ELR (cell line): ENCODE results near the gene ASF1B.
A peak's percentile ranks its signal among the peaks of the same experiment; 100 is the strongest.
"Not testable (repeated sequence)": the region's sequence is repeated elsewhere in the genome, so short reads cannot be mapped to it uniquely, and the experiment has no call there.

Experiments
- DNase-seq: peaks from one replicate; pipeline ENCODE4 v3.0.0-alpha.2; 2015; ENCODE audit warnings: low read depth

ASF1B gene

DNA sequence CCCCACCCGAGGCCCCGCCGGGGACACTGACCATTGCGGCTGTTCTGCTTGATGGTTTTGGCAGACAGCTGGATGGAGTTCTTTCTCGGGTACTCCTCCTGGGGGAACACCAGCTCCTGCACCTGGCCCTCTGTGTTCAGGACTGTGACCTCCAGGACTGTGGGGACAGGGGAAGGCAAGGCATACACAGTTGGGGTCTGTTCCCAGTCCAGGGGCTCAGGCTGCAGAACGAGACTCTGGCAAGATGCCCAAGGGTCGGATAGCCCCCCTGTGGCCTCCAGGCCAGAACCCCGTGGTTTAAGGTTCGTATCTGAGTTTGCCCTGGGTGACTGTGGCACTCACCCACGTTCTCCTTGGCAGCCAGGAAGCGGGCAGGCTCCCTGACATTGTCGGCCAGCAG lies 22.7 kb upstream of the ASF1B start:
- DNase-seq, result no peak

DNA sequence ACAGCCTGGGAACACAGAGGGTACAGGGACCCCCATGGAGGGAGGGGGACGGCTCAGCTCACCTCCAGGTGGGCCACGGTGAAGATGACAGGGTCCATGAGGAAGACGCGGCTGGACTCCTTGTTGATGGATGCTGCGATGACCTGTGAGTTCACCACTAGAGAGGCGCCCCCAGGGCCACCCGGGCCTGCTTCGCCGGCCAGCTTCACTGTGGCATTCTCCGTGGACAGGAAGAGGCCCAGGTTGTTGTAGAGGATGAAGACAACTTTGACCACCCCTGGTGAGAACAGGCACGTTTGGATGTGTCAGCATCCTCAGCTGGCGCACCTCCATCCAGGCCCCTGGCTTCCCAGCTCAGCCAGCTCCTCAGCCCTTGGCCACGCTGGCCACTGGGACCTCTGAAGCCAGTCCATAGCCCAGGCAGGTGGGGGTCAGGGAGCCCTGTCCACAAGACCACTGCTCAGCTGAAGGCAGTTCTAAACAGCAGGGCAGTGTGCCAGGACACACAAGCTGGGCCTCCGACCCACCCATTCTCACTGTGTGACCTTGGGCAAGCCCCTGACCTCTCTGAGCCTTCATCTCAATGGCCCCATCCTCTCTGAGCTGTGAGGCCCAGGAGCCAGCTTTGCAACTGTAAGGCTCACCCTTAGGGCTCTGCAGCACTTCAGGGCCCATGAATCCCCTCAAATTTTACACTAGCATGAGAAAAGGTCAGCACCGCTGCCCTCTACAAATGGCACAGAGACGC lies 22.1 kb upstream of the ASF1B start:
- DNase-seq, result no peak

DNA sequence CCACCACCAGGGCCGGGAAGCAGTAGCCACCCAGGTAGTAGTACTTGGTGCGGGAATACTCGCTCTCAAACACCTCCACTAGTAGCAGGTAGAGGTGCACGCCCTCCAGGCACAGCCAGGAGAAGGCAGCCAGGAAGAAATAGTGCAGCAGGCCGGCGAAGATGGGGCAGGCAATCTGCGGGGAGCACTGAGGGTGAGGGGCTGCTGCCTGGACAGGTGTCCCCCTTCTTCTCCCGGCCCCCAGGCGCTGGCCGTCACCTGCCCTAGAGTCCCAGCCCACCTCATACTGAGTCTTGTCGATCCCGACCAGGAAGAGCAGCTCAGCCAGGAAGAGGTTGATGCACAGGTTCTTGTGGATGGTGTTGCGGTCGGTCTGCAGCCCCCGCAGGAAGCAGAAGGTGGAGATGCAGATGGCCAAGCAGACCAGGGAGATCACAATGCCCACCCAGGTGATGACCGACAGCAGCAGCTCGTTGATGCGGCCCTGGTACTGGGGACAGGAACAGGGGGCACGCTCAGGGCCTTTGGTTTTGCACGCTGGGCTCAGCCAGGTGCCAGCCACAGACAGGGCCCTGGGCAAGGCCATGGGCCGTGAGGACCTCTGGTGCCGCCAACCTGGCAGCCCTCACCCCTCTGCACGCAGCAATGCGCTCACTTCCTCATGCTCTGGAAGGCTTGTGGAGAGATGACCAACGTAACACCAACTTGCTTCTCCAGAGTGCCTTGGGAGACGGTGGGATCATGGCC lies 20.8 kb upstream of the ASF1B start:
- no peak for DNase-seq

DNA sequence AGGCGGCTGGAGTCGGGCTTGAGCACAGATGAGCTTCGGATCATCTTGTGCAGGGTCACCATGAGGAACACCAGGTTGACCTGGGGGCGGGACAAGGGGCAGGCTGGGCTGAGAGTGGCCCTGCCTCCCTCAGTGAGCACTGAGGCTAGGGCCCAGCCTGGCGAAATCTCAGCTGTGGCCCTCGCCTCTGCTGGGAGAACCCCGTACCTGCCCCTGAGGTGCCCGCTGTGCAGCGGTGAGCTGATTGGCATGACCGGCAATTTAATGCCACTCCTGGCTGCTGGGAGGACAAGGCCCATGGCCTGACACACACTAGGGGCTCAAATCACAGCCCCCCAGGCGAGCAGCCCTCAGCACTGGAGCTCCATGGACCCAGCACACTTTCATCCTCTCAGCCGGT lies 19.7 kb upstream of the ASF1B start:
- no peak for DNase-seq

DNA sequence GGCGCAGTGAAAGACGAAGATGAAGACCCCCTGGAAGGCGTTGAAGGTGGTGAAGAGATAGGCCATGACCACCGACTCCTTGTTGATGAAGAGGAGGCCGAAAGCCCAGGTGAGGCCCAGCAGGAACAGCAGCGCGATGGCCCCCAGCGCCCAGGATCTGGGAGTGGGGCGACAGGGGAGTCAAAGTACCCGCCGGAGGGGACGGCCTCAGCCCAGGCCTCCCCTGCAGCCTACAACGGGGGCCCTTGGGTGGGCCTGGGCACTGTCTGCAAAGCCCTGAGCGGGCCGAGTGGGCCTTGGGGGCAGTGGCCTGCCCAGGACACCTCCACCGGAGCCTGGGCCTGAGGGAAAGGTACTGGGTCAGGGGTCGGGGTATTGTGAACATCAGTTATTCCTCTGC lies 19.0 kb upstream of the ASF1B start:
- DNase-seq, result no peak

DNA sequence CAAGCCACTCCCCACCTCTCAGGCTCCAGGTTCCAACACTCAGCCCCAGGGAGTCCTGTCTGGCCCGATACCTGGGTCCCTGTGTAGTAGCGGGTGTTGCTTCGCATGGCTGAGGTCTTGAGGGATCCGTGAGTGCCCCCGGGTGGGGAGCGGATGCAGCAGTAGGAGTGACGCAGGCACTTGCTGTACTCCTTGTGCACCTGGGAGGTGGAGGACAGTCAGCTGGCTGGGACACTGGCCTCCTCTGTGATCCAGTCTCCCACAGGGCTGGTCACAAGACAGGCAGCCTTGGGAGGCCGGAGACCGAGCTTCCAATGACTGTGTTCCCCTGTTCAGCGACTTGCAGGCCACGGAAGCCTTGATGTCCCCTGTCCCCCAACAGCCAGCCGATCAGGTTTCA lies 16.3 kb upstream of the ASF1B start:
- DNase-seq, result no peak

DNA sequence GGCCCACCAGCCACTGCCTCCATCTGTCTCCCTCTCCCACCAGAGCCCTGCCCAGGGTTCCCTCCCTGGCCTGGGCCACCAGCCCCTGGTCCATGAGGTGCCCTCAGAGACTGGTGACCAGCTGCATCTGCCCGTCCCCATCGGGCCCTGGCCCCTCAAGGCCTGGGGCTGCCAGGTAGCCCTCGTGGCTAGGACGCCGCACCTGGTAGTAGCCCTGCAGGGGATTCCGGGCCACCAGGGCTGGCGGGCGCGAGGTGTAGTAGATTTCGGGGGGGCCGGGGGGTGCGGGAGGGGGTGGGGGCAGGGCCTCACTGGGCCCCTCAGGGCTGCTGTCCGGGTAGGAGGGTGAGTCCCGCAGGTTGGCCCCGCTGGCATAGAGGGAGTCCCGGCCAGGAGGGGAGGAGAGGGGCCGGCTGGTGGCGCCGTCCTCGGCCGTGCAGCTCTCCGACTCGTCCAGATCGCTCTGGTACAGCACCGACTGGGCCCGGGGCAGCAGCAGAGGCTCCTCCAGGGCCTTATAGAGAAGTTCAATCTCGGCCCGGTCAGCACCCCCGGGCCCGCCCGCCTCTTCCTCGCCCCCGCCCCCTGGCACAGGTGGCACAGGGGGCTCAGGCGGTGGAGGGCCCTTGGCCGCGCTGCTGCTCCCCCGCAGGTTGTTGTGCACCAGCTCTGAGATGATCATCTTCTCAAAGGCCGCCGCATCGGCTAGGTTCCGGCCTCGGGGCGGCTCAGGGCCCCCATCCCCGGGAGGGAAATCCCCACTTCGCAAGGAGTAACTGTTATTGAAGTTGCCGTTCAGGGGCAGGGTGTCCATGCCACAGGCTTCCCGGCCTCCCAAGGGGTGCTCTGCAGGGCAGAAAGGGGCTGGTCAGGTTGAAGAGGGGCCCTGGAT lies 14.6 kb upstream of the ASF1B start:
- DNase-seq, result no peak

DNA sequence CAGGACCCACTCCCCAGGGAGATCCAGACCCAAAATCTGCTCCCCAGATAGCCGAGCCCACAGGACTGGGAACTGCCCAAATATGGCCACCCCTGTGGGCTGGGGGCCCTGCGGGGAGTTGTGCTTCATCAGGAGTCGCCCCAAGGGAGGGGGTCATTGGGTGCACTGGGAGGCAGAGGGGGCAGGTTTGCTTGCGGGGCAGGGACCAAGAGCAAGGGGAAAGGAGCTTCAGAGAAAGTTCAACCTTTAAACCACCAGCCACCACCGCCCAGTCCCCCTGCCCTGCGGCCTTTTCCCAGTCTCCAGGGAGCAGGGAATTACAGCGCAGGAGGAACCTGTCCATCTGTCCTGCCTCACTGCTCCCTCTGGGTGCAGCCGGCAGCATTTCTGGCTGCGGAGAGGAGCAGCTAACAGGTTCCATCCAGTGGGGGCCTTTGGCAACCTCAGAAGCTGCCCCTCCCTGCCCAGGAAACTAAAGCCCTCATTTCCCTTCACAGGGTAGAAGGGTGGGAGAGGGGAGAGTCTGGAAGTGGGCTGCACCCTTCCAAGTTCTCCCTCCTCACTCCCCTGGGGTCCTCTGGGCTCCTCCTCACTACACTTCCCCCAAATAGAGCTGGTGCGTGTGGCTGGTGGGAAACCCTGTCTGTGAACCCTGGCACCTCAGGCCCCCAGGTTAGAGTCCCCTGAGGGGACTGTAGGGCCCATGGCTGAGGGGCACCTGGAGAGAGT lies 13.8 kb upstream of the ASF1B start:
- no peak for DNase-seq

DNA sequence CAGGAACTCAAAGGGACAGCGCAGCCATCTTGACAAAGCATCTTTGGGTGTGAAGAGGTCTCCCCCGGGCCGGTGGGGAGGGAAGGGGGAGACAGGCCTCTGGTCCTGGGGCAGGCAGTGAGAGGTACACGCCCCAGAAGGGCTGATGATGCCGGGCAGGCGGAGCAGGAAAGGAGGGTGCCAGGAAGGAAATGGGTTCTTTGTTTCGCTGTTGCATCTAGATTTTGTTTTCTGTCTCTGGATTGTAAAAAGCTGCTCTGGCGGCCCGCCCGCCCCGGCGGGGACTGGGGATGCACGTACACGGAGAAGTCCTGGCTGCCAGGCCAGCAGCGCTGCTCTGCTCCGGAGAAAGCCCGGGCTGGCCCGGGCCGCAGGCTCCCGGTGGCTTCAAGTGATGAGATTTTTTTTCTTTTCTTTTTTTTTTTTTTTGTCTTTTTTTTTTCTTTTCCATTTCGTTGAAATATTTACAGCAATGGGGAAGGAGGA lies 13.2 kb upstream of the ASF1B start:
- no peak for DNase-seq

DNA sequence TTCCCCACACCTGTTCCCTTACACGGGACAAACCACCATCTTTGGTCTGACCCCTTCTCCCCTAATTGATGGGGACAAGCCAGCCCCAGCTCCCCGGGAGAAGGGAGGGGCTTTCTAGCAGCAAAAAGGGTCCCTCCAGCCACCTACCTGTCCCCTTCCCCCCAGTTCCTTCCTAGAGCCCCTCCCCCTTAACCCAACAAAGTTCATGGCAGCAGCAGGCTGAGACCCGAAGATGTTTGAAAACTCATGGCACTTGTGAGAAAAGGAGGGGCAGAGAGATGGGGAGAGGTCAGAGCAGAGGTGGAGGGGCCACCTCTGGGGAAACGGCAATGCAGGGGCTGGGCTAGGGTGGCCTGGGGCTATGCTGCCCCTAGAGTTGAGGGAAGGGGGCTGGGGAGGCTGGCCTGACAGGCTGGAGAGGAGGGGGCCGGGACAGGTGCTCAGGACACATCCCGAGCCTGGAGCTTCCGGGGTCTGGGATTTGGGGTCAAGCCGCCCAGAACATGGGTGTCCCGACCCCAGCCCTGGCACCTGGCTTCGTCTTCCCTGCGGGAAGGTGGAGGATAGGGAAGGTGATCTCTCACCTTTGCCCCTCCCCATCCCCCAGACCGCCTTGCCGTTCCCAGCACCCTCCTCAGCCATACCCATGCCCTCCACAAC lies 12.5 kb upstream of the ASF1B start:
- no peak for DNase-seq

DNA sequence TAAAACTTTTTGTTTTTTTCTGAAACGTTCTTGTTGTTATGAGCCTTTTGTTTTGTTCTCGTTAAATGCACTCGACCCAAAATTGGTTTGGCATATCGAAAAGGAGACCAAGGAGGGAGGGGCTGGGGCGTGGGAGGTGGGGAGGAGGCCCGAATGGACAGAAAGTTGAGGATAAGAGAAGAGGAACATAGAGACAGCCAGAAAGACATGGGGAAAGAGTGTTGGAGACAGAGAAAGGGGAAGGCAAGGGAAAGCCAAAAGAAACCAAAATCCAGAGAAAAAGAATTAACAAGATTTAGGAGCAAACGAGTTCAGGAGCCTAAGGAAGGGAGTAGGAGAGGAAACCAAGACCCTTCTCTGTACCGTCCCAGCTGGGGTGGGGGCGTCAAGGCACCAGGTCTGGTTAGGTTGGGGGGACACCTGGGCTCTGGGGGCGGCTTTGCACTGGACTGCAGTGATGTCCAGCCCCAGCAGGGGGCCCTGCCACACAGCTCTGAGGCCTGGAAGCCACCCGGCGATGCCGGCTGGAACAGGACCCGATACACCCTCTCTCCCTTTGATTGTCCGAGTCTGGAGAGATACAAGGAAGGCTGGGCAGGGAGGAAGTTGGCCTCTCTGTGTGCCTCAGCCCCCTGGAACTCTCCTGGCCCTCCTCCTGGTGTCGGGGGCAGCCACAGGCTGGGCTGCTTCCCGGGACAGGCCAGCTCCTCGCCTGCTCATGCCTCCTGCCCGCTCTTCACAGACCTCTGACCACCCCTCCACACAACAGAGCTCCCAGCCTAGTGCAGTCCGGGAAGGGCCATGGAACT lies 11.6 kb upstream of the ASF1B start:
- DNase-seq, result peak; percentile 70

DNA sequence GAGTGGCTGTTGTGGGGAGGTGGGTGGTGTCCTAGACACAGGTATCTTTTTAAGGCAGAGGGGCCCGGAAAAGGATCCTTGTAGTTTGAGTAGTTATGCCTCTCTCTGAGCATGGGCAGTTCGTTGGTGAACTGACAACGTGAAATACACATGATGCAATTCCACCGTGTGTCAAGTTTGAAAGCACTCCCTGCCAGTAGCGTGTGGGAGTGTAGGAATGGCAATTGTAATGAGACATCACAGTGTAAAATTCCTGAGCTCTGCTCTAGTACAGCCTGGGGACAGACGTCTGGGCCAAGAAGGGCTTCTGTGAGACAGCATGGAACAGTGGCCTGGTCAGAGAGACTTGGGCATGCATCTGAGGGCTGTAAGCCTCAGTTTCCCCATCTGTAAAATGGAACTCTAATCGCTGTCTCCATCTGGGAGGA lies 10.4 kb upstream of the ASF1B start:
- peak; percentile 67 for DNase-seq

DNA sequence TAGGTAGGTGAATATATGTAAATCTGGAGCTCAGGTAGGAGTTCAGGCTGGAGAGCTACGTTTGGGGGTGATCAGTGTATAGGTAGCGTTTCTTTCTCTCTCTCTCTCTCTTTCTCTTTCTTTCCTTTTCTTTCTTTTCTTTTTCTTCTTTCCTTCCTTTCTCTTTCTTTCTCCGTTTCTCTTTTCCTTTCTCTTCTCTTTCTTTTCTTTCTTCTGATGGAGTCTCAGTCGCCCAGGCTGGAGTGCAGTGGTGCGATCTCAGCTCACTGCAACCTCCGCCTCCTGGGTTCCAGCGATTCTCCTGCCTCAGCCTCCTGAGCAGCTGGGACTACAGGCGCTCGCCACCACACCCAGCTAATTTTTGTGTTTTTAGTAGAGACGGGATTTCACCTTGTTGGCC lies 9.8 kb upstream of the ASF1B start:
- DNase-seq, result not testable (repeated sequence)

DNA sequence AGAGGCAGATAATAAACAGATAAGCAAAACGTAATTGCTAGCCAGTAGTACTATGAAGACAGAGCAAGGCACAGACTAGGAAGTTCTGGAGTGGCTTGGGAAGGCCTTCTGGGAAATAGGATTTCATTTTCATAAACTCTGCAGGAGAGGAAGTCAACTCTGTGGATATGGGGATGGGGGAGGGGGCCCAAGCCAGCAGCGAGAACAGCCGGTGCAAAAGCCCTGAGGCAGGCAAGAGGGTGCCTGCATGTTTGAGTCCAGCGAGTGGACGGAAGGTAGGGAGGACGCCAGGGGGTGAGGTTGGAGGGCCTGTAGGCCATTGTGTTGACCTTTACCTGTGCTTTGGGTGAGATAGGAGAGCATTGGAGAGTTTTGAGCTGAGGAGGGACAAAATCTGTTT lies 9.0 kb upstream of the ASF1B start:
- DNase-seq, result no peak

DNA sequence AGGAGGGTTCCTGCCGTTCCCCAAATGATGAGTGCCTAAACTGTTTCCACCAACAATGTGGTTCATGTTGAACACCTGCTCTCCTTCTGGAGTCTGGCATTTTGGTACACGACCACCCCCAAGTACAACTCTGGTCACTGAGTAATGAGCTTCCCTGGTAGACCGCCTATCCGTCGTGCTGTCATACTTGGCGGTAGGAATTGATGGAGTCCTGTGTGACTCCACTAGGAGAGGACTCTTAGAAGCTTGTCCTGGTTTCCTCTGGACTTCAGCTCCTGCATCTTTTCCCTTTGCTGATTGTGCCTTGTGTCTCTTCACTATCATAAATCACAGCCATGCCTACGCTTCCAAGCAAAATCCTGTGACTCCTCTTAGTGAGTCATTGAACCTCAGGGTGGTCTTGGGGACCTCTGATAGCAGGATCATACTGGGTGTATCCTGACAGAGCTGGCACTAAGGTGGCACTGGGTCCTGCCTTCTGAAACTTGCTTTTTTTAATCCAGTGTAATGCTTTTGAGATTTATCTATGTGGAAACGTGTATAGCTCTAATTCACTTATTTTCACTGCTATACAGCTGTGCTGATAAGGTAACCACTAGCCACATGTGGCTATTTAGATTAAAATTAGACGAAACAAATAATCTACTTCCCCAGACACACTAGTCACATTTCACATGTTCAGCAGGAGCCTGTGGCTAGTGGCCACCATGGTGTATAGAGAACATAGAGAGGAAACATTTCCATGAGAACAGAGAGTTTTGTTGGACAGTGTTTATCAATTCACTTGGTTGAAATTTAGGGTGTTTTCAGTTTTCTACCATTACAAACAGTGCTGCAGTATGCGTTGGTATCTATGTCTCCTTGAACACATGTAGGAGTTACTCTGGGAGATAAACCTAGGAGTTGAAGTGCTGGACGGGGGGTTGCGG lies 6.1 kb upstream of the ASF1B start:
- DNase-seq, result no peak

DNA sequence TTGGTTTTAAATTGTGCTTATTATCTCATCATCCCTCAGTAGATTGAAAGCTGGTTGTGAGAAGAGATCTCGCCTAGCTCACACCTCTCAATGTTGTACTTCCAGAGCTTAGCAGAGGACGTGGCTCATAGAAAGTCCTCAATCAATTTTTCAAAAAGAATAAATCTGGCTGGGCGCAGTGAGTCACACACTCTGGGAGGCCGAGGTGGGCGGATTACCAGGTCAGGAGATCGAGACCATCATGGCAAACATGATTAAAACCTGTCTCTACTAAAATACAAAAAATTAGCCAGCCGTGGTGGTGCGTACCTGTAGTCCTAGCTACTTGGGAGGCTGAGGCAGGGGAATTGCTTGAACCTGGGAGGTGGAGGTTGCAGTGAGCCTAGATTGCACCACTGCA lies 4.7 kb upstream of the ASF1B start:
- no peak for DNase-seq

DNA sequence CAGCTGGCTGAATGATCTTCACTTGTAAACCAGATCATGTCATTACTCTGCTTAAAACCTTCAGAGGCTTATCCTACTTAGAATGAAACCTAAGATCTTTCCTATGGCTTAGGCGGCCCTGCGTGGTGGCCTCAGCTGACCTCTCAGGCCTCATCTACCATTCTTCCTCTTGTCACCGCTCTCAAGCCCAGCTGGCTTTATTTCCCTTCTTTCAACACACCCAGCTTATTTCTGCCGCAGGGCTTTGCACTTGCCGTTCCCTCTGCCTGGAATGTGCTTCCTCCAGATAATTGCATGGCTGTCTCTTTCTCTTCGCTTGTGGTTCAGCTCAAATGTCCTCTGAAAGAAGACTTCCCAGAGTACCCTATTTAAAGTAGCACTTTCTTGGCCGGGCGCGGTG lies 3.6 kb upstream of the ASF1B start:
- DNase-seq, result peak; percentile 28

DNA sequence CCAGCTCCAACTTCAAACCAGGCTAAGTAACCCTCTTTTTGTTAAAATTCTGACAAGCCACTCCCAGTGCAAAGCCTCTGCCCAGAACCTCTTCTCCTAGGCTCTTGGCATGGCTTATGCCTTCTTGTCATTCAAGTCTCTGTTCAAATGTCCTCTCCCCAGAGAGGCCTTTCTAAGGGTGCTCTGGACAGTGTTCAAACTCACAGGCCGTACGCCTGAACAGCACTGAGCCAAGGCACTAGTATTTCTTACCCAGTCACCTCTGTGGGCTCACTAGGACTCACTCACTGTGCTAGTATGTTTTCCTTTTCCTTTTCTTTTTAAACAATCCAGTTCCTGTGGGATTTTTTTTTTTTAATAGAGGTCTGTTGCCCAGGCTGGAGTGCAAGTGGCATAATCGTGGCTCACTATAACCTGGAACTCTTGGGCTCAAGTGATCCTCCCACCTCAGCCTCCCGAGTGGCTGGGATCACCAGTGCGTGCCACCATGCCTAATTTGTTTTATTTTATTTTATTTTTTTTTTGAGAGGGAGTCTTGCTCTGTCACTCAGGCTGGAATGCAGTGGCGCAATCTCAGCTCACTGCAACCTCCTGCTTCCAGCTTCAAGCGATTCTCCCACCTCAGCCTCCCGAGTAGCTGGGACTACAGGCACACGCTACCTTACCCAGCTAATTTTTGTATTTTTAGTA lies 2.3 kb upstream of the ASF1B start:
- peak; percentile 75 for DNase-seq
